Keratinocyte (primary cell): ENCODE measurements around the gene TICRR.

Experiments
- EZH2 ChIP-seq: IDR thresholded peaks from one replicate; pipeline ENCODE4 v1.6.1; 2012; ENCODE audit warnings: inconsistent platforms, mild to moderate bottlenecking, low read length, moderate library complexity
- TF ChIP-seq, protein P1 (sequence below), 3 experiments: IDR thresholded peaks in 1 of 3; conservative IDR thresholded peaks in 1 of 3; optimal IDR thresholded peaks in 1 of 3; 2 replicates in 2 of 3; 3 replicates in 1 of 3; pipeline versions ENCODE3 to v1.5.1; 2011; ENCODE audit warnings: low read length in 3 of 3, mild to moderate bottlenecking in 3 of 3, moderate library complexity in 2 of 3, control low read depth in 1 of 3, inconsistent platforms in 1 of 3; ENCODE audit not compliant: insufficient read depth in 2 of 3; ENCODE audit errors: extremely low read depth in 1 of 3

DNA sequence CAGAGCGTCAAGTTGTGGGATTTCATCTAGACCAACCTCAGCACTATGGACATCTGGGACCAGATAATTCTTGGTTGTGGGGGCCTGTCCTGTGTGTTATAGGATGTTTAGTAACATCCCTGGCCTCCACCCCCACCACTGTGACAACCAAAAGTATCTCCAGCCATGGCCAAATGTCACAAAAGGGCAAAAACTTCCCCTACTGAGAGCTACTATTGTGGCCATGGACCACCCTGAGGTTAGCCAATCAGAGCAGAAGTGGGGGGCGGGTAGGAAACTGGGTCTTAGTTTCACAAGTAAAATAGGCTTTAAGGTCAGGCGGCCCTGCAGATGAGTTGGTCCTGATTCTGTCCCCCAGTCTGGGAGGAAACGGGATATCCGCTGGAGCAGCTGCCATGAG, 54.6 kb downstream of the TICRR start:
- TF ChIP-seq, protein P1, sequence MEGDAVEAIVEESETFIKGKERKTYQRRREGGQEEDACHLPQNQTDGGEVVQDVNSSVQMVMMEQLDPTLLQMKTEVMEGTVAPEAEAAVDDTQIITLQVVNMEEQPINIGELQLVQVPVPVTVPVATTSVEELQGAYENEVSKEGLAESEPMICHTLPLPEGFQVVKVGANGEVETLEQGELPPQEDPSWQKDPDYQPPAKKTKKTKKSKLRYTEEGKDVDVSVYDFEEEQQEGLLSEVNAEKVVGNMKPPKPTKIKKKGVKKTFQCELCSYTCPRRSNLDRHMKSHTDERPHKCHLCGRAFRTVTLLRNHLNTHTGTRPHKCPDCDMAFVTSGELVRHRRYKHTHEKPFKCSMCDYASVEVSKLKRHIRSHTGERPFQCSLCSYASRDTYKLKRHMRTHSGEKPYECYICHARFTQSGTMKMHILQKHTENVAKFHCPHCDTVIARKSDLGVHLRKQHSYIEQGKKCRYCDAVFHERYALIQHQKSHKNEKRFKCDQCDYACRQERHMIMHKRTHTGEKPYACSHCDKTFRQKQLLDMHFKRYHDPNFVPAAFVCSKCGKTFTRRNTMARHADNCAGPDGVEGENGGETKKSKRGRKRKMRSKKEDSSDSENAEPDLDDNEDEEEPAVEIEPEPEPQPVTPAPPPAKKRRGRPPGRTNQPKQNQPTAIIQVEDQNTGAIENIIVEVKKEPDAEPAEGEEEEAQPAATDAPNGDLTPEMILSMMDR (optimal IDR thresholded peaks at IDR 0.05 in 1 of 3, IDR thresholded peaks at IDR 0.05 in 1 of 3, conservative IDR thresholded peaks at IDR 0.05 in 1 of 3; ENCODE audit: extremely low read depth in 1 of 3, insufficient read depth in 2 of 3, low read length in 3 of 3): no peak
- TF ChIP-seq EZH2: no peak
